K562 (cell line): ENCODE data around the gene STXBP4. TPM values are rescaled to one million over a fixed set of nuclear protein-coding genes. Genes with fewer than 3 reads are reported as not detected.

ENCODE experiments used
- ADNP ChIP-seq: fragments of 200-800 bp; sonication (Bioruptor generic); IDR thresholded peaks from 2 replicates; pipeline ENCODE4 v1.6.1; 2016; ENCODE audit warnings: missing genetic modification characterization, missing compliant biosample characterization
- CCNT2 ChIP-seq: IDR thresholded peaks from 2 replicates; pipeline ENCODE4 v1.6.1; 2011; ENCODE audit warnings: borderline replicate concordance, low read depth, mild to moderate bottlenecking, moderate library complexity, mixed read lengths, low read length; ENCODE audit not compliant: insufficient read length; ENCODE audit errors: extremely low read depth
- ETV5 ChIP-seq: sonication (generic); formaldehyde crosslinking; IDR thresholded peaks from 2 replicates; pipeline ENCODE4 v1.4.0; 2020; ENCODE audit warnings: low read depth, mild to moderate bottlenecking, missing genetic modification reagents
- GATA2 ChIP-seq: sonication (generic); formaldehyde crosslinking; IDR thresholded peaks from 2 replicates; pipeline ENCODE4 v1.4.0; 2020; ENCODE audit warnings: mild to moderate bottlenecking, missing genetic modification reagents
- MEIS2 ChIP-seq: fragments of 450-650 bp; IDR thresholded peaks from 2 replicates; pipeline ENCODE4 v1.6.1; 2014; ENCODE audit warnings: mild to moderate bottlenecking; ENCODE audit not compliant: partially characterized antibody
- NCOA4 ChIP-seq: fragments of 450-650 bp; IDR thresholded peaks from 2 replicates; pipeline ENCODE4 v1.6.1; 2018; ENCODE audit warnings: mild to moderate bottlenecking; ENCODE audit not compliant: partially characterized antibody
- RBM25 ChIP-seq: fragments of 200-400 bp; formaldehyde crosslinking; IDR thresholded peaks from 2 replicates; pipeline ENCODE4 v1.6.1; 2018; ENCODE audit warnings: low read length, low read depth, moderate library complexity; ENCODE audit not compliant: severe bottlenecking
- SMARCE1 ChIP-seq: fragments of 450-650 bp; IDR thresholded peaks from 2 replicates; pipeline ENCODE4 v1.7.1; 2016; ENCODE audit warnings: mild to moderate bottlenecking
- SOX6 ChIP-seq: fragments of 450-650 bp; IDR thresholded peaks from 2 replicates; pipeline ENCODE4 v1.6.1; 2014; ENCODE audit warnings: mild to moderate bottlenecking
- ZBTB43 ChIP-seq: sonication (generic); formaldehyde crosslinking; IDR thresholded peaks from 2 replicates; pipeline ENCODE4 v1.8.0; 2023; ENCODE audit warnings: mild to moderate bottlenecking, missing genetic modification reagents
- ZFP36 ChIP-seq: fragments of 150-350 bp; IDR thresholded peaks from 2 replicates; pipeline ENCODE4 v1.6.1; 2018; ENCODE audit warnings: low read length, low read depth; ENCODE audit not compliant: partially characterized antibody
- ZNF197 ChIP-seq: fragments of 200-800 bp; sonication (Bioruptor generic); IDR thresholded peaks from 2 replicates; pipeline ENCODE4 v1.6.1; 2016; ENCODE audit warnings: low read depth, missing genetic modification characterization, missing compliant biosample characterization
- ZNF311 ChIP-seq: fragments of 250-450 bp; sonication (Bioruptor Pico); IDR thresholded peaks from 2 replicates; pipeline ENCODE4 v1.4.0; 2020; ENCODE audit warnings: mild to moderate bottlenecking, moderate library complexity
- polyA plus RNA-seq, 8 experiments: library from polyadenylated mRNA; depleted of rRNA in 4 of 8; stranded (reverse) in 5 of 8; unstranded in 3 of 8; fragments of >200 nt; fragmentation: Nextera tagmentation in 2 of 8; fragmentation: Illumina TruSeq in 1 of 8; extraction: Ambion mirVana in 2 of 8; extraction: Trizol in 1 of 8; gene quantifications; 2 replicates each; pipeline versions ENCODE4 v1.2.1 to v1.2.3, GENCODE V29; 2011 to 2014; ENCODE audit warnings: inconsistent platforms in 1 of 8, missing spikeins in 1 of 8
- total RNA-seq, 7 experiments: library from RNA; depleted of rRNA in 6 of 7; stranded (reverse); fragments of >200 nt in 6 of 7; fragmentation: Illumina TruSeq in 2 of 7; extraction: Trizol in 2 of 7; gene quantifications; 2 replicates each; pipeline versions ENCODE4 v1.2.1 to v1.2.3, GENCODE V29; 2011 to 2021; ENCODE audit warnings: low replicate concordance in 1 of 7
- TF ChIP-seq, protein P1 (sequence below): fragments of 450-650 bp; IDR thresholded peaks from 2 replicates; pipeline ENCODE4 v1.6.1; 2017; ENCODE audit warnings: mild to moderate bottlenecking, moderate library complexity
- TF ChIP-seq, protein P2 (sequence below): sonication (generic); IDR thresholded peaks from 2 replicates; pipeline ENCODE4 v1.6.1; 2016
- TF ChIP-seq, protein P3 (sequence below), 2 experiments: fragments of 250-450 bp in 1 of 2; fragments of 450-650 bp in 1 of 2; sonication (Bioruptor Pico) in 1 of 2; IDR thresholded peaks; 2 replicates each; pipeline versions ENCODE4 v1.6.1 to v1.8.0; 2016 to 2021; ENCODE audit warnings: mild to moderate bottlenecking in 2 of 2, moderate library complexity in 2 of 2, missing compliant biosample characterization in 1 of 2, missing genetic modification characterization in 1 of 2
- TF ChIP-seq, protein P4 (sequence below): sonication (generic); formaldehyde crosslinking; IDR thresholded peaks from 2 replicates; pipeline ENCODE4 v1.8.0; 2022; ENCODE audit warnings: missing genetic modification reagents, mild to moderate bottlenecking, borderline replicate concordance
- TF ChIP-seq, protein P5 (sequence below): fragments of 250-450 bp; sonication (Bioruptor Pico); IDR thresholded peaks from 2 replicates; pipeline ENCODE4 v1.4.0; 2020; ENCODE audit warnings: mild to moderate bottlenecking

Gene STXBP4
- total and polyA plus RNA-seq, 9 of the 15 experiments (the other 6 are each of a cell fraction or from before 2014, with no cell fraction given), result 11.6 to 23.2 (median 18.5) TPM

- TF ChIP-seq, protein P1, sequence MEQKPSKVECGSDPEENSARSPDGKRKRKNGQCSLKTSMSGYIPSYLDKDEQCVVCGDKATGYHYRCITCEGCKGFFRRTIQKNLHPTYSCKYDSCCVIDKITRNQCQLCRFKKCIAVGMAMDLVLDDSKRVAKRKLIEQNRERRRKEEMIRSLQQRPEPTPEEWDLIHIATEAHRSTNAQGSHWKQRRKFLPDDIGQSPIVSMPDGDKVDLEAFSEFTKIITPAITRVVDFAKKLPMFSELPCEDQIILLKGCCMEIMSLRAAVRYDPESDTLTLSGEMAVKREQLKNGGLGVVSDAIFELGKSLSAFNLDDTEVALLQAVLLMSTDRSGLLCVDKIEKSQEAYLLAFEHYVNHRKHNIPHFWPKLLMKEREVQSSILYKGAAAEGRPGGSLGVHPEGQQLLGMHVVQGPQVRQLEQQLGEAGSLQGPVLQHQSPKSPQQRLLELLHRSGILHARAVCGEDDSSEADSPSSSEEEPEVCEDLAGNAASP, result no peak
- TF ChIP-seq ADNP (tag) (peak; percentile 76), ZFP36 (no peak), SOX6 (peak; percentile 58), MEIS2 (peak; percentile 75), RBM25 (peak; percentile 86), NCOA4 (no peak), ZNF197 (no peak), CCNT2 (no peak), GATA2 (CRISPR knock-in tag) (peak; percentile 72), ETV5 (CRISPR knock-in tag) (no peak), ZBTB43 (no peak), ZNF311 (CRISPR knock-in tag) (no peak), SMARCE1 (peak; percentile 11; the same call in 1 of the 2 replicates)
- TF ChIP-seq, protein P2, sequence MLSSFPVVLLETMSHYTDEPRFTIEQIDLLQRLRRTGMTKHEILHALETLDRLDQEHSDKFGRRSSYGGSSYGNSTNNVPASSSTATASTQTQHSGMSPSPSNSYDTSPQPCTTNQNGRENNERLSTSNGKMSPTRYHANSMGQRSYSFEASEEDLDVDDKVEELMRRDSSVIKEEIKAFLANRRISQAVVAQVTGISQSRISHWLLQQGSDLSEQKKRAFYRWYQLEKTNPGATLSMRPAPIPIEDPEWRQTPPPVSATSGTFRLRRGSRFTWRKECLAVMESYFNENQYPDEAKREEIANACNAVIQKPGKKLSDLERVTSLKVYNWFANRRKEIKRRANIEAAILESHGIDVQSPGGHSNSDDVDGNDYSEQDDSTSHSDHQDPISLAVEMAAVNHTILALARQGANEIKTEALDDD, result peak; percentile 51; the same call in 1 of the 2 replicates
- TF ChIP-seq, protein P3, sequence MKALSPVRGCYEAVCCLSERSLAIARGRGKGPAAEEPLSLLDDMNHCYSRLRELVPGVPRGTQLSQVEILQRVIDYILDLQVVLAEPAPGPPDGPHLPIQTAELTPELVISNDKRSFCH (CRISPR knock-in tag; IDR thresholded peaks at IDR 0.05), result no peak
- TF ChIP-seq, protein P3 (tag; IDR thresholded peaks at IDR 0.05), result no peak
- TF ChIP-seq, protein P4, sequence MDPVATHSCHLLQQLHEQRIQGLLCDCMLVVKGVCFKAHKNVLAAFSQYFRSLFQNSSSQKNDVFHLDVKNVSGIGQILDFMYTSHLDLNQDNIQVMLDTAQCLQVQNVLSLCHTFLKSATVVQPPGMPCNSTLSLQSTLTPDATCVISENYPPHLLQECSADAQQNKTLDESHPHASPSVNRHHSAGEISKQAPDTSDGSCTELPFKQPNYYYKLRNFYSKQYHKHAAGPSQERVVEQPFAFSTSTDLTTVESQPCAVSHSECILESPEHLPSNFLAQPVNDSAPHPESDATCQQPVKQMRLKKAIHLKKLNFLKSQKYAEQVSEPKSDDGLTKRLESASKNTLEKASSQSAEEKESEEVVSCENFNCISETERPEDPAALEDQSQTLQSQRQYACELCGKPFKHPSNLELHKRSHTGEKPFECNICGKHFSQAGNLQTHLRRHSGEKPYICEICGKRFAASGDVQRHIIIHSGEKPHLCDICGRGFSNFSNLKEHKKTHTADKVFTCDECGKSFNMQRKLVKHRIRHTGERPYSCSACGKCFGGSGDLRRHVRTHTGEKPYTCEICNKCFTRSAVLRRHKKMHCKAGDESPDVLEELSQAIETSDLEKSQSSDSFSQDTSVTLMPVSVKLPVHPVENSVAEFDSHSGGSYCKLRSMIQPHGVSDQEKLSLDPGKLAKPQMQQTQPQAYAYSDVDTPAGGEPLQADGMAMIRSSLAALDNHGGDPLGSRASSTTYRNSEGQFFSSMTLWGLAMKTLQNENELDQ (CRISPR knock-in tag), result no peak
- TF ChIP-seq, protein P5, sequence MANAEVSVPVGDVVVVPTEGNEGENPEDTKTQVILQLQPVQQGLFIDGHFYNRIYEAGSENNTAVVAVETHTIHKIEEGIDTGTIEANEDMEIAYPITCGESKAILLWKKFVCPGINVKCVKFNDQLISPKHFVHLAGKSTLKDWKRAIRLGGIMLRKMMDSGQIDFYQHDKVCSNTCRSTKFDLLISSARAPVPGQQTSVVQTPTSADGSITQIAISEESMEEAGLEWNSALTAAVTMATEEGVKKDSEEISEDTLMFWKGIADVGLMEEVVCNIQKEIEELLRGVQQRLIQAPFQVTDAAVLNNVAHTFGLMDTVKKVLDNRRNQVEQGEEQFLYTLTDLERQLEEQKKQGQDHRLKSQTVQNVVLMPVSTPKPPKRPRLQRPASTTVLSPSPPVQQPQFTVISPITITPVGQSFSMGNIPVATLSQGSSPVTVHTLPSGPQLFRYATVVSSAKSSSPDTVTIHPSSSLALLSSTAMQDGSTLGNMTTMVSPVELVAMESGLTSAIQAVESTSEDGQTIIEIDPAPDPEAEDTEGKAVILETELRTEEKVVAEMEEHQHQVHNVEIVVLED, result no peak
Measured at GRCh38 chr17:54969658-54970572, 1.4 kb downstream of the STXBP4 start (continued).
